ENCODE measurements around the gene NELFB. TPM values are rescaled to one million over a fixed set of nuclear protein-coding genes. Genes with fewer than 3 reads are reported as not detected.

Gene NELFB
- total and polyA plus RNA-seq, 9 of the 15 experiments (the other 6 are each of a cell fraction or from before 2014, with no cell fraction given), result 0.24 to 84.0 (median 29.7) TPM

- TF ChIP-seq MEF2A (IDR thresholded peaks at IDR 0.05; ENCODE audit: control insufficient read depth, low read depth, low read length), result no peak
- no peak for TF ChIP-seq TRIM28 (IDR thresholded peaks at IDR 0.05)
- TF ChIP-seq ZNF324 (CRISPR knock-in tag; IDR thresholded peaks at IDR 0.05), result no peak
- TF ChIP-seq DNMT1 (IDR thresholded peaks at IDR 0.05), result no peak
- TF ChIP-seq CREB3L1 (IDR thresholded peaks at IDR 0.05; ENCODE audit: borderline replicate concordance, low read depth), result no peak
- 0 out of 2 replicates have a peak, but pooled peaks have one; percentile 7 for TF ChIP-seq CBX1 (IDR thresholded peaks at IDR 0.05; ENCODE audit: low read depth)
- TF ChIP-seq ARID3A (IDR thresholded peaks at IDR 0.05; ENCODE audit: borderline replicate concordance, low read depth, low read length), result no peak
- TF ChIP-seq NRF1 (conservative IDR thresholded peaks at IDR 0.05 in 1 of 2, IDR thresholded peaks at IDR 0.05 in 1 of 2), result no peak; a peak in 1 of 4 replicates
- TF ChIP-seq ZSCAN29 (IDR thresholded peaks at IDR 0.05), result no peak
- no peak for TF ChIP-seq CAMTA2 (CRISPR knock-in tag; conservative IDR thresholded peaks at IDR 0.05)
- TF ChIP-seq POLR2A (conservative IDR thresholded peaks at IDR 0.05), result peak; percentile 49; the same call in 1 of the 2 replicates
- TF ChIP-seq CHD1 (IDR thresholded peaks at IDR 0.05; ENCODE audit: low read length), result peak; percentile 56
- TF ChIP-seq POLR3A (IDR thresholded peaks at IDR 0.05; ENCODE audit: borderline replicate concordance, extremely low read depth, insufficient read depth, insufficient read length), result no peak
- no peak for TF ChIP-seq HDGF (IDR thresholded peaks at IDR 0.05)
- TF ChIP-seq SLC30A9 (CRISPR knock-in tag; IDR thresholded peaks at IDR 0.05), result no peak
- no peak for TF ChIP-seq AFF1 (IDR thresholded peaks at IDR 0.05; ENCODE audit: low read depth in 1 of 2, partially characterized antibody in 2 of 2)
- TF ChIP-seq ZFP36 (IDR thresholded peaks at IDR 0.05; ENCODE audit: low read depth, low read length, partially characterized antibody), result no peak
- TF ChIP-seq BRF2 (IDR thresholded peaks at IDR 0.05; ENCODE audit: borderline replicate concordance, insufficient read depth, insufficient read length), result no peak
- no peak for TF ChIP-seq CCAR2 (IDR thresholded peaks at IDR 0.05; ENCODE audit: low read depth, low read length)
- no peak for TF ChIP-seq RAD51 (IDR thresholded peaks at IDR 0.05; ENCODE audit: borderline replicate concordance, low read depth)
- no peak; the same call in 1 of the 2 replicates for TF ChIP-seq ZNF263 (CRISPR knock-in tag; IDR thresholded peaks at IDR 0.05; ENCODE audit: borderline replicate concordance)
Measured at GRCh38 chr9:137302449-137303150, 47.5 kb downstream of the NELFB start (continued).
